GM18870 (cell line): ENCODE data around the gene TRPV3.
"Not testable (repeated sequence)": the region's sequence is repeated elsewhere in the genome, so short reads cannot be mapped to it uniquely, and the experiment has no call there.

Source experiments
- ATAC-seq: cut with Tn5 transposase; IDR thresholded peaks from one replicate; pipeline ENCODE4 v1.9.1; 2021; ENCODE audit warnings: moderate library complexity; ENCODE audit not compliant: unreplicated experiment

TRPV3 gene

DNA sequence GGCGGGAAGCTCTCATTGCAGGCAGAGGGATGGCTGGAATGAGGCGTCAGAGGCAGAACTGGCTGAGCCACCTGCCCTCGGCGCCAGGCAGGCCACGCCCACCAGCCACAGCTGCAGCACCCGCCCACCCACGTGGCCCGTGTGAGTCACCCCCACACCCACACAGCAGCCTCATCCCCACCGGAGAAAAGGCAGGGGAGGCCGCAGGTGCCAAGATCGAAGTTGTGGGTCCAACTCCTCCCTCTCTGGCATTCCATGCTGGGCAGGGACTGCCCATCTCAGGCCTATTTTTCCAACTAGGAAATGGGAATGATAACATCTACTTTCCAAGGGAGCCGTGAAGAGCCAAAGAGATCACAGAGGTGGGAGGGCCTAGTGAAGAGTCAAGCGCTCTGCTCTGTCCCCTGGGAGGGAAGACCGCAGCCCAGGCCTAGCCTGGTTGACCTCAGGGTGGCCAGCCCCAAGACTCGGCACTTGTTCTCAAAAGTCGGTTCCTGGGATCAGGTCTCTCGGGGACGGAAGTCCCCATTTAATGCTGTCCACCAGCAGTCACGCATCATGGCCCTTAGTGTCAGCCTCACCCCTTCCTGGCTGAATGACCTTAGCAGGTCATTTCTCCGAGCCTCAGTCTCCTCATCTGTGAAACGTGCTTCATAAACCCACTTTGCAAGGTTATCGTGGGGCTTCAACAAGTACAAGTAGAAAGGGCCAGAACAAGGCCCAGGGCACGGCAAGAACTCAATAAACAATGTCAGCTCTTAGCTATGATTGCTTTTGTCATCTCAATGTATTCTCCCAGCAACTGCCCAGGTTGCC is at the start of gene TRPV3:
Gene TRPV3 (minus strand): TSS at position 45 of the 816 bp plus-strand sequence. CDS start 2,962 bp downstream, outside the sequence.
- ATAC-seq = no peak

DNA sequence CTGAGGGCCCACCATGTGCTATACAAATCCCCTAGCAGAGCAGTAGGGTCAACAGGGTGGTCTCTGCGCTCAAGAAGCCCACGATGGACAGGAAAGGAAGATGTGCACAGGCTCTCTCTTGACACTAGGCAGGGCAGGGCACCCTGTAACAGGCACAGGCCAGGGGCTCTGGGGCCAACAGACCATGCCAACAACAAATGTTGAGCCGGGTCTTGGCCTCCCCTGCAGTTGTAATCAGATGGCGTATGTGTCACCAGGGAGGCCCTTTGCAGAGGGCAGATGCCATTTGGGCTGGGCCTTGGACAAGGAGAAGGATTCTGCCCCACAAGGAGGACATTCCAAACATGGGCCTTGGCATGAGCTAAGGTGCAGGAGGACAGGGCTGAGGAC is 46.3 kb upstream of the TRPV3 start:
- ATAC-seq = no peak

DNA sequence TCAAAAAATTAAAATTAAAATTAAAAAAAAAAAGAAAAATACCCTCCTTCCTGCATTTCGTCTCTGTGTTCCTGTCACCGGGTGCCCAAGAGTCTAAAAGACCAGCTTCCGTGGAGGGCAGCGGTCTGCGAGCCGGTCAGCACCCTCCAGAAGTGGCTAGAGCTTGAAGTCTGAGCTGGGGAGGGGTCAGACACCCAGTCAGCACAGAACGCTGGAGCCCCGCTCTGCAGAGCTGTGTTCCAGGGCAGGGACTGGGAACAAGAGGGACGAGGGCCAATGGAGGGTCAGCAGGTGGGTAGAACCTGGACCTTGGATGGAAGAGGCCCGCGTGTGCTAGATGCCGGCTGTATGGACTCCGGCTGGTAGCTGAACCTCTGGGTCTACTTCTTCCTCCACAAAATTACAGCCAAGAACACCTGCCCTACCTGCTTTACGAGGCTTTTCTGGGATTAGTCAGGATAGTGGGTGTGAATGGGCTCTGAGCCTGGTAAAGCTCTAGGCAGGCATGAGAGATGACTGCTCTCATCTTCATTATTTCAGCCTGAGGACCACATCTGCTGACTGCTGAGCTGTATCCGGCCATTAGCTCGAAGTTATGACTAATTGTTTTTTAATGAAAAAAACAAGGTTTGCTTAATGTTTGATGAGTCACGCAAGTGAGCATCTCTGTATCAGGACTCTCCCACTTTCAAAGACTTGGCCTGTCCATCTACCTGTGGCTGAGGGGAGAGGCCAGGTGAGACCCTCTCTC is 45.7 kb upstream of the TRPV3 start:
- ATAC-seq = no peak

DNA sequence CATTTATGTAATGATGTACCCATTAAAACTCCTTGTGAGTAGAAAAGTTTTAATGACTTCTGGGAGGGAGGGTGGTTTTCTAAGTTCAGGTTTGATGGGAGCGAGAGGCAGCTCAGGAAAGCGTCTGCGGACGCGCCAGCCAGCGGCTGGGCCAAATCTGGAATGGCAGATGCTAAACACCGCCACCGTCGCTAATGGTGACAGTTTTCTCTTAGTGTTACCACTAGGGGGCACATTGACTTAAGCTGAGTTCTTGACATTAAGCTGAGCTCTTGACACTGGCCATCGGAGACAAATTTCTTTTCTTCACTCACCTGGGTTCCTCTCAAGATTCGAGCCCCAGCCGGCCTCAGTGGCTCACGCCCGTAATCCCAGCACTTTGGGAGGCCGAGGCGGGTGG is 44.9 kb upstream of the TRPV3 start:
- no peak for ATAC-seq

DNA sequence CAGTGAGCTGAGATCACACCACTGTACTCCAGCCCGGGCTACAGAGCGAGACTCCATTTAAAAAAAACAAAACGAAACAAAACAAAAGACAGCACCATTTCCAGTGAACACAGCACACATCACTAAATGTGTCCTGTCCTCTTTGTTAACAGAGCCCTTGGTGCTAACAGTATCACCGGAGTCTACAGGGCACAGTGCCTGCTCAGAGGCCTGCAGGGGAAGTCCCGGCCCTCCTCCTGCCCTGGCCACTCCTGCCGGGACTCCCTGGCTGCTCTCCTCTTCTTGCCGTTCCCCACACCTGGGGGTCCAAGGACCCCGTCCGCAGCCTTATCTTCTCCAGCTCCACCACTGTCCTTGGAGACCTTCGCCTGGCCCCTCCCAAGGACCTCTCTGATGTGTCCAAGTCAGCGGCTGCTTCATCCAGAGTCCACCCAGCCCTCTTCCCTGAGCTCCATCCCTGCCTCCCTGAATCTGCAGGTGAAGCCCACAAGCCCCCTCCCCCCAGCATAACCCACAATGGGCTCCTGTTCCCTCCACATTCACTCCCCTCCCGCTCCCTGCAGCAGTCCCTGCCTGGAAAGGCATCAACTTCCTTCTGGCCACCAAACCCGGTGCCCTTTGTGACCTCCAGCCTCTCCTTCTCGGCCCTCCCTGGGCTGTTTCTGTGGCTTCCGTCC is 43.1 kb upstream of the TRPV3 start:
- ATAC-seq = no peak

DNA sequence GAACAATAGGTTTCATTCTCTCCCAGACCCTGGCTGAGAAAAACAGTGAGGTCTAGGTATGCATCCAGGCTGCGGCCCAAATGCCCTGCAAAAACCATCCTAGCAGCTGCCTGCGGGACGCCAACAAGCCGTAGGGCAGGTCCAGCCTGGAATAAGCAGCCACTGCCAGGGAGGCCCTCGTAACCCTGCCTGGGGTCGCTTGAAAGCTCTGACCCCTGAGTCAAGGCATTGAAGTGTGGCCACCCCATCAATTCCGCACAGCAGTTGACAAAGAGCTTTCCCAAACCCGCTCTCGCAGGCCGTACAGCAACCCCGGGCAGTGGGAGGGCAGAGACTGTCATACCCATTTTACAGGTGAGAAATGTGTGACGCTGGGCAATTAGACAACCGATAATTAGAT is 40.5 kb upstream of the TRPV3 start:
- ATAC-seq = no peak

DNA sequence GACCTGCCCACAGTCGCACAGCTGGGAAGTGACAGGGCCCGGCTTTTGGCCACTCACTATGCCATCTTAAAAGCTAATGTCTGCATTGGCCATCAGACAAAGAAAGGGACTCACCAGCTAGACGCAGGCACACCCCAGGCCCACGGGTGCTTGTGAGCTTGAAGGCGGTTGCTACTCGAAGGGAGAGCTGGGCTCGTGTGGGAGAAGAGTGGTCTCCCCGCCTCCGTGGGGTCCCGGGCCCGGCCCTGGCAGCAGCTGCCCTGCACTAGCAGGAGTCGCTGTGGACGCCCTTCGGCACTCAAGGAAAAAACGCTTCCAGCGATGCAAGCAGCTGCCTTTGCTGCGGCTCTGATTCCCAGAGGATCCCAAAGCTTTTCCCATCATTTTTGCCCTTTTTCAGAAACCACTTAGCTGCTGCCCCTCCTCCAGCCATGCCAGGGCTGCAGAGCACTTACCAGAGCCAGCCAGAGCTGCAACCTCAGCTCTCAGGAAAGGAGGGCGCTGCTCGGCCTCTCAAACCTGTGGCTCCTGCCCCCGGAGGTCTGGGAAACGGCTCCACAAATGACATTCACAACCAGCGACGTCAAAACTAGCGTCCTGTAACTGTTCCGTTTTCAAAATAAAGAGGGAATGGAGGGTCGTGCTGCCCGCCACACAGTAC is 39.3 kb upstream of the TRPV3 start:
- no peak for ATAC-seq

DNA sequence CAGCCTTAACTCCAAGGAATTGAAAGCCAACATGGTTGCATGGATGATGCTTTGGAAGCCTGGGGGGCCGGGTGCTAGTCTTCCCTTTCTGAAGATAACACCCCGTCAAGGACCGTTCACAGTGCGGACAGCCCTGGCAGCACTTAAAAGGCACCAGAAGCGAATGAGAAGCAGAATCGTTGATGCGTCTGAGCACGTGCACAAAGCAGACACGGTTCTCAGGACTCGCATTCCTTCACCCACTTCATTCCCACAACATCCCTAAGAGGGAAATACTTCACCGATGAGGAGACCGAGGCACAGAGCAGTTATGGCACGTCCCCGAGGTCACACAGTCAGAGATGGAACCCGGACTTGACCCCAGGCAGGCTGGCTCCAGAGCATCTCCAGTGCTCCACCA is 37.4 kb upstream of the TRPV3 start:
- no peak for ATAC-seq

DNA sequence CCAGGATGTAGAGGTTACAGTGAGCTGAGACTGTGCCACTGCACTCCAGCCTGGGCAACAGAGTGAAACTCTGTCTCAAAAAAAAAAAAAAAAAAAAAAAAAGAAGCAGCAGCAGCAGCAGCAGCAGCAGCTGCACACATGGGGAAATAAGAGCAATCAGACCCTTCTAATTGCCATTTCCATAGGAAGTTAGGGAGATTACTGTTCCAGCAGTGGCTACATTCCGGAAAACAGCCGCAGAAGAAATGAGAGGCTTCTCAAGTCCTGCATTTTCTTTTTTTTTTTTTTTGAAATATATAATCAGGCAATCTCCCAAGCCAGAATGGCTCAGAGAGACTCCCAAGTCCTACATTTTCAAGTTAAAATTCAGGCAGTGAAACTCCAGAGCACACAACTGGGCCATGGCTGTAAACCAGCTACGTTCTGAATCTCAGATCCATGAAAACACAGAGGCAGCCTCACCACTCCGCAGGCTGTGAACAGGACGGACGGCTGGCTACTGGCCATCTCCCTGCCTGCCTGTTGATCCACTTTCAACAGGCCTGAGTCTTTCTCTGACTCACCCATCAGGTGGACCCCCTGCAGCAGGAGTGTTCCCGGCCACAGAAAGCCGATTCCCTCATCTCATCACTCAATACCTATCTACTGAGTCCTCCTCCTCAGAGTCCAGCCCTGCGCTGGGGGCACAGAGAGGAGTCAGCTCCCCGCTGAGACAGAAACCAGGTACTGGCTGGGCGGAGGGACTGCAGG is 36.6 kb upstream of the TRPV3 start:
- no peak for ATAC-seq

DNA sequence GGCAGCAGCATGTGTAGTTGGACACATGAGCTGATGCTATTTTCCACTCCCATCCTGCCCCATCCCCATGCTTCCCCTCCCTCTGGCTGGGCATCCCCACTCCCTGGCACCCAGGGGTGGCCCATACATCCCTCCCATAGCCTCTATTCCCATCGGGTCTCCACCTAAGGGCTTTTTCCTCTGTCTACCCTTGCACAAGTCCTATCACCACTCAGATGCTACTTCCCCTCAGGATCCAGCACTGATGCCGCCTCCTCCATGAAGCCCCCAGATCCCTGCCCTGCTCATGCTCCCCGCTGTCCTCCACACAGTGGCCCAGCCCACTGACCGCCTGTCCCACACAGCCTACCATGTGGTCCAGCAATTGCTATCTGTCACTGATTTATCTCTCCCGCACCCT is 35.8 kb upstream of the TRPV3 start:
- no peak for ATAC-seq

DNA sequence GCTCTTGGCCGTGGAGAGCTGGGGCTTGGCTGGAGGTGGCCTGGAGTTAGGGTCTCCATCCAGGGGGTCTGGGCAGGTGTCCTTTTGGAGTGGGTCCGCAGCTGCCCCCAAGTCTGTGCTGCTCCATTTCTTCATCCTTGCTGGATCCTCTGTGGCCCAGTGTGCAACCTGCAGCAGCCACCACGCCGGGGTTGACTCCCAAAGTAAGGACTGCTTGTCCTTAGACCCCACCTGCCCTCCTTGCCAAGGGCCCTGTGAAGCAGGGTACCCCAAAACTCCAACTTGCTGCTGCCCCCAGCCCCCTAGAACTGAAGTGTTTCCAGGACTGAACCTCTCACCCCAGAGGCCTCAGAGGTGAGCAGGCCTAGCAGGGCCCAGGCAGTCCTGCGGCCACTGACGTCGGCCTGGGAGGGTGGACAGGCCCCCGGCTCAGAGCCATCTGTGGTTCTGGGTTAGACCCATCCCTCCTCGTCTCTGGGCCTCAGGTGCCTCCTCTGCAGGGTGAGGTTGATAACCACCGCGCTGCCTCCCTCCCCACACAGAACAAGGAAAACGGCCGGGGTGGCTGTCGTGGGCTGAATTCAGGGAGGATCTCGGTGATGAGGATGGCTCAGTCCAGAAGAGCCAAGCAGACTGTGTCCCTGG is 34.7 kb upstream of the TRPV3 start:
- ATAC-seq = no peak

DNA sequence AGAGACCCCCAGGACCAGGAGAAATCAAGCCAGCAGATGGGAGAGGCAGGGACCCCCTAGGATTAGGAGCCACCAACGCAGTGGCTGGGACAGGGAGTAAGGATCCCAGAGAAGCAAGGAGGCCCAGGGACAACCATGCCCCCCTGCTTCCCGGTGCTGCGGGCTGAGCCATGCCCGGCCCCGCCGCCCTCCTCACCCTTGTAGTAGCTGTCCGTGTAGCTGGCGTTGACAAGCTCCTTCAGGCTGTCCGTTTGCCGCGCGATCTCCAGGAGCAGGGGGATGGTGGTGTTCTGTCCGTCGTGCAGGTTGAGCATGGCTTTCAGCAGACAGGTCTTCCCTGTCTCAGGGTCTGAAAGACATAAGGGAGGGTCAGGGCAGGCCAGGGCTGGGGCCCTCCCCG is 33.2 kb upstream of the TRPV3 start:
- ATAC-seq = no peak

DNA sequence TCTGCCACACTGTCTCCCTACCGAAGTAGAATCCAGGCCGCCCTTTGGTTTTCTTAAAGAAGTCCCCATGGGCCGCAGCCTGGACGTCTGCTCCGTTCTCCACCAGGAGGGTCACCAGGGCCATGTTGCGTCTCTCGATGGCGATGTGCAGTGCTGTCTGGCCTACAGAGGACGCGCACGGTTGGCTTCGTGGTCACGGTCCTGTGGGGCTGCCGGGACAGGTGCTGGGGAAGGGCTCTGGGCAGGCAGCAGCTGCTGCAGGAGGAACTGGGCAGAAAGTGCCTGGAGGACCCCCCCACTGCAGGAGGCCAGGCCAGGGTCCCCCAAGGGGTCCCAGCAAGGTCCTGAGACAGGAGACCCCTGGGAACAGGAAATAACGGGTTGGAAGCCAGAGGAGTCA is 32.6 kb upstream of the TRPV3 start:
- no peak for ATAC-seq

DNA sequence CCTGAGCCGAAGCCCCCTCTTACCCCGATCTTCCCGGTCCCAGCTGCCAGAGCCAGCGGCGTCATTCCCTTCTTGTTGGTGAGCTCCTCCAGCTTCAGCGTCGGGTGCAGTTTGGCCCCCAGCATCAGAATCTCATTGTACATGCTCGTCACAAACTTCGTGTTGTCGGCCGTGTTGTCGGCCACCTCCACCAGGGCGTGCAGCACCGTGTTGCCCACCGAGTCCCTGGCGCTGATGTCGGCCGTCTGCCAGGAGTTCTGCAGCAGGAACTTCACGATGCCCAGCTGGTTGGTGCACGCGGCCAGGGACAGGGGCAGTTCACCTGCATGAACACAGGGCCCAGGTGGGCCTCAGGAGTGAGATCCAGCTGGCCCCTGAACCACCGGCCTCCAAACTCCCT is 32.2 kb upstream of the TRPV3 start:
- no peak for ATAC-seq

DNA sequence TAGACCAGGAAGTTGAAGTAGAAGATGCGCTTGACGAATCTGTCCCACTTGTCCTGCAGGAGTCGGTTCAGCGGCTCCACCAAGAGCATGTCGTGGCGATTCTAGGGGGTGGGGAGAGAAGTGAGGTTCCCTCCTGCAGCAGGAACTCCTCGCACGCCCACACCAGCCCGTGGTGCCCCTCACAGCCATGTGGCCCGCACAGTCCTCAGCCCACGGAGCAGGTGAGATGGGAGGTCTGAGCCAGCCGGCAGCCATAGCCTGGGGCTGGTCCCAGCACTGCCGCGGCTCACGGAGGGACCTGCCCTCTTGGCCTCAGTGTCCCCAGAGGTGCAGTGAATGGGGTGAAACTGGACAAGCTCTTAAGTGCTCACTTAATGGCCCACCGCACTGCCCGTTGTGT is 28.2 kb upstream of the TRPV3 start:
- ATAC-seq = no peak

DNA sequence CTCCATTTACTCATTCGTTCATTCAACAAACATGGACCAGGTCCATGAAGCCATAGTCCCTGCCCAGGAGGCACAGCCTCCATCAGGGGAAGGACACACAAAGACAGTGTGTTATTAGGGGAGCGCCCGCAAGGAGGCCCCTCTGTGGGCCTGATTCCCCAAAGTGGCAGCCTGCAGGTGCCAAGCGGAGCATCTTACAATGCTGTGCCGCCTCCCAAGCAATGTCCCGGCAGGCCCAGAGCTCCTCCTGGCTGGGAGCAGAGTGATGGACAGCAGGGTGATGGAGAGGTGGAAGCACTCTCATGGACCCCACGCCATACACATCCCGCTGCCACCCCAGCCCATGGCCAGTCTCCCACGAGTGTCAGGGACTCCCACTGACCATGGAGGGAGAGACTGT is 25.8 kb upstream of the TRPV3 start:
- no peak for ATAC-seq

DNA sequence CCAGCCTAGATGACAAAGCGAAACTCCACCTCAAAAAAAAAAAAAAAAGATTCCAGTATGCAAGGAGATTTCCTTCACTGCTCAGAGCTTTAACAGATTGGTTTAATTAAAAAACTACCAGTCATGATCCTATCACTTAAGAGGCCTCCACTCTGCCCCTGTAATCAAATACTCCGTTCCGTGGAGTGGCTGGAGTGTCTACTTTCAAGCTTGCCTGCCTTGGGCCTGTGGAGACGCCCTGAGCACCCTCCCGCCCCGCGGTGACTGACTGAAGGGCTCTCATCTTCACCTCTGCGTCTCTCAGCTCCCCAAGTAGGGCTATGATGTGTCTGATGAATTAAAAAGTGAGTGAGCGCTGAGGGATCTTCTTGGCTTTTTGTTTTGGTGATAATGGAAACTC is 25.3 kb upstream of the TRPV3 start:
- ATAC-seq = no peak

DNA sequence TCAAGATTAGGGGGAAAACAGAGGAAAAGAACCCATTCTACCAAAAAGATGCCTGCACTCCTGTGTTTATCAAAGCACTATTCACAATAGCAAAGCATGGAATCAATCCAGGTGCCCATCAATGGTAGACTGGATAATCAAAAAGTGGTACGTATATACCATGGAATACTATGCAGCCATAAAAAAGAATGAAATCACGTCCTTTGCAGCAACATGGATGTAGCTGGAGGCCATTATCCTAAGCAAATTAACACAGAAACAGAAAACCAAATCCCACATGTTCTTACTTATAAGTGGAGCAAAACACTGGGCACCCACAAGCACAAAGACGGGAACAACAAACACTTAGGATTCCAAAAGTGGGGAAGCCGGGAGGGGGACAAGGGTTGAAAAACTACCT is 21.1 kb upstream of the TRPV3 start:
- not testable (repeated sequence) for ATAC-seq

DNA sequence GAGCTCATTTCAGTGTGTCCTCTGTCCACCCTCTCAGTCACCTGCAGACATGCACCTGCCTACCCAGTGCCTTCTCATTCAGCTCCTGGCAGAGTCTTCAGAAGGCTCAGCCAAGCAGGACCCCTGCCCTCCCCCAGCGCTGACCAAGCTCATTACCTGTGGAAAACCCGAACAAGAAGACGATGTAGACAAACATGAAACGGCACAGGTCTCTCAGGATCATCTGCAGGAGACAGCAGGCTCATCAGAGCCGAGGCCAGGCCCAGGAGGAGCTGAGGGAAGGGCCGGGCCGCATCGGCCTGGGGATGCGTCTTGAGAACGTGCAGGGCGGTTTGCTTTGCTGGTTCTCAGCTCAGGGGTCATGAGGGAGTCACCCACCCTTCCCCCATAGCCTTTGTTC is 19.4 kb upstream of the TRPV3 start:
- no peak for ATAC-seq

DNA sequence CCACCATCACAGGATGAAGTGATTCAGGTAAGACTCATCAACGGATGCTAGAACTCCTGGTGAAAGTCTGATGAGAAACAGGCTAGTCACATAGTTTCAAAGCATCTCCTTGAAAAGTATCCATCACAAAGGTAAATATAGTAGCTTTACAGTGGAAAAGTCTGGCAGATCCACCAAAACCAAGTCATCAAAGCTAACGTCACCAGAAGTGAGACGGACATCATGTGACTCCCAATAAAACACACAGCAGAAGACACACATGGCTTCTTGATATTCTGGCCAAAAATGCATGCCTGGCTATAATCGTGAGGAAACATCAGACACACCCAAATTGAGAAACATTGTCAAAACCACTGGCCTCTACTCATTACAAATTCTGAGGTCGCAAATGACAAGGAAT is 17.9 kb upstream of the TRPV3 start:
- ATAC-seq = no peak
